ENCODE measurements around the gene LMNA.

DNA sequence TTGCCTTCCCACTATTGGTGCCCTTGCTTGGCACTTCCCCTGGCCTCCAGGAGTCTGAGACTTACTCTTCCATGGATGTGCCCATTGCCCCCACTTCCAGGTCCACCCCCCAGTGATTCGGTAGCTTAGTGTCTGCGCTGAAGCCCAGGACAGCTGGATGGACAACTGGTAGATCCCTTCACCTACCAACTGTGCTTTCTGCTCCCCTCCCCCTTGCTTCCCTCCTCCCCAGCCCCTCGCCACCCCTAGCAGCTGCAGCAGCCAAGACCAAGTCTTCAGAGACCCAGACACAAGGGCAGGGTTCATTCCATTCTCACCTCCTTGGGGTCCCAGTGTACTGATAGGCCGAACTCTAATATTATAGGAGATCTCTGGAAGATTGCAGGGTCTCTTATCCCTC lies 6.9 kb downstream of the LMNA start:
- TF ChIP-seq, protein P1, sequence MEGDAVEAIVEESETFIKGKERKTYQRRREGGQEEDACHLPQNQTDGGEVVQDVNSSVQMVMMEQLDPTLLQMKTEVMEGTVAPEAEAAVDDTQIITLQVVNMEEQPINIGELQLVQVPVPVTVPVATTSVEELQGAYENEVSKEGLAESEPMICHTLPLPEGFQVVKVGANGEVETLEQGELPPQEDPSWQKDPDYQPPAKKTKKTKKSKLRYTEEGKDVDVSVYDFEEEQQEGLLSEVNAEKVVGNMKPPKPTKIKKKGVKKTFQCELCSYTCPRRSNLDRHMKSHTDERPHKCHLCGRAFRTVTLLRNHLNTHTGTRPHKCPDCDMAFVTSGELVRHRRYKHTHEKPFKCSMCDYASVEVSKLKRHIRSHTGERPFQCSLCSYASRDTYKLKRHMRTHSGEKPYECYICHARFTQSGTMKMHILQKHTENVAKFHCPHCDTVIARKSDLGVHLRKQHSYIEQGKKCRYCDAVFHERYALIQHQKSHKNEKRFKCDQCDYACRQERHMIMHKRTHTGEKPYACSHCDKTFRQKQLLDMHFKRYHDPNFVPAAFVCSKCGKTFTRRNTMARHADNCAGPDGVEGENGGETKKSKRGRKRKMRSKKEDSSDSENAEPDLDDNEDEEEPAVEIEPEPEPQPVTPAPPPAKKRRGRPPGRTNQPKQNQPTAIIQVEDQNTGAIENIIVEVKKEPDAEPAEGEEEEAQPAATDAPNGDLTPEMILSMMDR (IDR thresholded peaks at IDR 0.05; ENCODE audit: low read depth, low read length, poor library complexity, severe bottlenecking): no peak
- TF ChIP-seq EZH2phosphoT487 (IDR thresholded peaks at IDR 0.05; ENCODE audit: borderline replicate concordance, low read length): no peak
